ENCODE results near the gene TRIM47.
A peak's percentile ranks its signal among the peaks of the same experiment; 100 is the strongest.

The TRIM47 gene

DNA sequence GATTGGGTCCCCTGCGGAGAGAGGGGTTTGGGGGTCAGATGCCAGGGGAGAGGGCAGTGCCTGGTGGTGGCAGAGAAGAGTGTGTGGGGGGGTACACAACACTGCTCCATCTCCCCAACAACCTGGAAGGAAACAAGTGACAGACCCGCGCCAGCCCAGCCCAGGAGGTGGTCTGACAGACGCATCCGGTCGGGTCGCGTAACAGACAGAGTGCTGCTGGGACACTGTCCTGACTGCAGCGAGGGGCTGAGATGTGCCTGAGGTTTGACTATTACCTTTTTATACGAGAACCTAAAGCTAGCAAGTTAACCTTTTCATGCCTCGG is 50.3 kb downstream of the TRIM47 start:
- DNase-seq: peak in 1 of 5 donors; percentile 25

- peak; percentile 51 to 58 (median 52) for DNase-seq
Observed at GRCh38 chr17:75827308-75828075, 50.9 kb downstream of the TRIM47 start.

- DNase-seq: no peak
Observed at GRCh38 chr17:75826561-75827307, 51.6 kb downstream of the TRIM47 start.

- DNase-seq: no peak
Observed at GRCh38 chr17:75825748-75826370, 52.5 kb downstream of the TRIM47 start.

GRCh38 chr17:75825149-75825552 is 53.2 kb downstream of the TRIM47 start:
- DNase-seq: no peak

- DNase-seq: no peak
Observed at GRCh38 chr17:75824666-75825065, 53.7 kb downstream of the TRIM47 start.

Data from T-helper 1 cell (primary cell).